ENCODE measurements around the gene PRSS23. TPM values are rescaled to one million over a fixed set of nuclear protein-coding genes. Genes with fewer than 3 reads are reported as not detected.

The PRSS23 gene
- total and polyA plus RNA-seq, 8 donors: 4.1 to 98.8 (median 28.1) TPM

GRCh38 chr11:86760577-86760976 lies 39.8 kb upstream of the PRSS23 start:
- H3K4me1 ChIP-seq: no peaks in the 10 kb centered on the region
- no peaks in the 10 kb centered on the region for H3K27me3 ChIP-seq
- no peak for DNase-seq
- no peak for TF ChIP-seq CTCF (IDR thresholded peaks at IDR 0.05)
- no peaks in the 10 kb centered on the region for H3K36me3 ChIP-seq
- no peak overlapping the region for H3K27ac ChIP-seq
- WGBS, 5 donors: 86 to 100% (median 95%) methylated on average over 1 of the region's 1 CpG
- intact Hi-C loops (cut with DNase I; ENCODE audit: low total_unique reads): no loop called here
- no peaks in the 10 kb centered on the region for H3K9me3 ChIP-seq
- H3K4me3 ChIP-seq: no peak overlapping the region

- DNase-seq: no peak
- no peaks in the 10 kb centered on the region for H3K36me3 ChIP-seq
- no peak overlapping the region for H3K4me3 ChIP-seq
- no peaks in the 10 kb centered on the region for H3K27me3 ChIP-seq
- WGBS, 5 donors: 63 to 98% (median 78%) methylated on average over 2 of the region's 2 CpGs
- H3K4me1 ChIP-seq: no peaks in the 10 kb centered on the region
- no peak overlapping the region for H3K27ac ChIP-seq
- intact Hi-C loops (cut with DNase I; ENCODE audit: low total_unique reads): no loop called here
- no peak for TF ChIP-seq POLR2A (IDR thresholded peaks at IDR 0.05)
- TF ChIP-seq EP300 (IDR thresholded peaks at IDR 0.05): no peak
- TF ChIP-seq POLR2AphosphoS5 (IDR thresholded peaks at IDR 0.05): no peak
- no peak for TF ChIP-seq CTCF (IDR thresholded peaks at IDR 0.05)
- no peaks in the 10 kb centered on the region for H3K9me3 ChIP-seq
Observed at GRCh38 chr11:86761978-86762377, 38.4 kb upstream of the PRSS23 start.

GRCh38 chr11:86765203-86765602 lies 35.1 kb upstream of the PRSS23 start:
- H3K9me3 ChIP-seq: no peaks in the 10 kb centered on the region
- intact Hi-C loops (cut with DNase I; ENCODE audit: low total_unique reads): no loop called here
- WGBS, 5 donors: 79 to 90% (median 86%) methylated on average over 4 of the region's 4 CpGs

GRCh38 chr11:86765878-86766277 lies 34.5 kb upstream of the PRSS23 start:
- WGBS, 5 donors: 54 to 84% (median 62%) methylated on average over 2 of the region's 2 CpGs
- intact Hi-C loops (cut with DNase I; ENCODE audit: low total_unique reads): no loop called here
- Histone ChIP-seq H3K4me3 (no peak overlapping the region), H3K27ac (no peak overlapping the region), H3K9me3 (no peaks in the 10 kb centered on the region), H3K27me3 (no peaks in the 10 kb centered on the region), H3K4me1 (no peaks in the 10 kb centered on the region), H3K36me3 (no peaks in the 10 kb centered on the region)
- DNase-seq: no peak
- no peak for TF ChIP-seq EP300 (IDR thresholded peaks at IDR 0.05)
- no peak for TF ChIP-seq CTCF (IDR thresholded peaks at IDR 0.05)
- no peak for TF ChIP-seq POLR2AphosphoS5 (IDR thresholded peaks at IDR 0.05)
- TF ChIP-seq POLR2A (IDR thresholded peaks at IDR 0.05): no peak

More at GRCh38 chr11:86765203-86765602, 35.1 kb upstream of the PRSS23 start:
- peak in 1 of 2 donors; percentile 33 for DNase-seq
- Histone ChIP-seq H3K4me3 (no peak overlapping the region), H3K4me1 (no peaks in the 10 kb centered on the region), H3K27ac (no peak overlapping the region), H3K36me3 (no peaks in the 10 kb centered on the region), H3K27me3 (no peaks in the 10 kb centered on the region)
- TF ChIP-seq POLR2A (IDR thresholded peaks at IDR 0.05) (no peak), EP300 (IDR thresholded peaks at IDR 0.05) (no peak), POLR2AphosphoS5 (IDR thresholded peaks at IDR 0.05) (no peak), CTCF (IDR thresholded peaks at IDR 0.05) (no peak)
